Lower leg skin (tissue), 3 donors: ENCODE results near the gene CFDP1.

Source experiments
- POLR2A ChIP-seq, 2 donors: fragments of 450-650 bp; IDR thresholded peaks; one replicate each; pipeline ENCODE4 v1.6.1; 2016 to 2017; ENCODE audit warnings: antibody characterized with exemption in 2 of 2, mild to moderate bottlenecking in 1 of 2, moderate library complexity in 1 of 2
- TF ChIP-seq, protein P1 (sequence below), 3 donors: fragments of 450-650 bp; IDR thresholded peaks; one replicate each; pipeline ENCODE4 v1.5.1; 2016; ENCODE audit warnings: antibody characterized with exemption in 3 of 3, mild to moderate bottlenecking in 3 of 3, moderate library complexity in 2 of 3

DNA sequence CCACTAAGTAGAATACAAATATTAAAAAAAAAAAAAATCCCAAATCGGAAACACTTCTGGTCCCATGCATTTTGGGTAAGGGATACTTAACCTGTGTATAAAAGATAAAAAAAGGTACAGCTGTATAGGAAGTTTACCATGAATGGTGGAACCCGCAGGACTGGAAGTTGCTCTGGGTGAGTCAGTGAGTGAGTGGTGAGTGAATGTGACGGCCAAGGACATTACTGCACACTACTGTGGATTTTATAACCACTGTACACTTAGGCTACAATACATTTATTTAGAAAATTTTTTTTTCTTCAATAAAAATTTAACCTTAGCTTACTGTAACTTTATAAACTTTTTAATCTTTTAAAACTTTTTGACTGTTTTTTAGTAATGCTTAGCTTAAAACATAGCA is 110.6 kb downstream of the CFDP1 start:
- TF ChIP-seq, protein P1, sequence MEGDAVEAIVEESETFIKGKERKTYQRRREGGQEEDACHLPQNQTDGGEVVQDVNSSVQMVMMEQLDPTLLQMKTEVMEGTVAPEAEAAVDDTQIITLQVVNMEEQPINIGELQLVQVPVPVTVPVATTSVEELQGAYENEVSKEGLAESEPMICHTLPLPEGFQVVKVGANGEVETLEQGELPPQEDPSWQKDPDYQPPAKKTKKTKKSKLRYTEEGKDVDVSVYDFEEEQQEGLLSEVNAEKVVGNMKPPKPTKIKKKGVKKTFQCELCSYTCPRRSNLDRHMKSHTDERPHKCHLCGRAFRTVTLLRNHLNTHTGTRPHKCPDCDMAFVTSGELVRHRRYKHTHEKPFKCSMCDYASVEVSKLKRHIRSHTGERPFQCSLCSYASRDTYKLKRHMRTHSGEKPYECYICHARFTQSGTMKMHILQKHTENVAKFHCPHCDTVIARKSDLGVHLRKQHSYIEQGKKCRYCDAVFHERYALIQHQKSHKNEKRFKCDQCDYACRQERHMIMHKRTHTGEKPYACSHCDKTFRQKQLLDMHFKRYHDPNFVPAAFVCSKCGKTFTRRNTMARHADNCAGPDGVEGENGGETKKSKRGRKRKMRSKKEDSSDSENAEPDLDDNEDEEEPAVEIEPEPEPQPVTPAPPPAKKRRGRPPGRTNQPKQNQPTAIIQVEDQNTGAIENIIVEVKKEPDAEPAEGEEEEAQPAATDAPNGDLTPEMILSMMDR (IDR thresholded peaks at IDR 0.05), result no peak
- TF ChIP-seq POLR2A (IDR thresholded peaks at IDR 0.05), result no peak
